HG03432 (cell line): ENCODE measurements around the gene KLHL3.

Experiments used
- ATAC-seq: cut with Tn5 transposase; IDR thresholded peaks from one replicate; pipeline ENCODE4 v1.9.1; 2021; ENCODE audit warnings: mild to moderate bottlenecking, moderate library complexity; ENCODE audit not compliant: unreplicated experiment

KLHL3 gene

GRCh38 chr5:137712139-137712667 is 23.7 kb downstream of the KLHL3 start:
- no peak for ATAC-seq

GRCh38 chr5:137710086-137710485 is 25.8 kb downstream of the KLHL3 start:
- no peak for ATAC-seq

- no peak for ATAC-seq
These were observed 26.9 kb downstream of the KLHL3 start for GRCh38 chr5:137708796-137709559.

- ATAC-seq, result no peak
These were observed 27.8 kb downstream of the KLHL3 start for GRCh38 chr5:137708062-137708461.

GRCh38 chr5:137706841-137707240 is 29.0 kb downstream of the KLHL3 start:
- ATAC-seq, result no peak

- no peak for ATAC-seq
These were observed 30.8 kb downstream of the KLHL3 start for GRCh38 chr5:137705106-137705505.

GRCh38 chr5:137703565-137703964 is 32.3 kb downstream of the KLHL3 start:
- ATAC-seq, result no peak

- ATAC-seq, result no peak
These were observed 35.6 kb downstream of the KLHL3 start for GRCh38 chr5:137700282-137700680.

- ATAC-seq, result no peak
These were observed 36.3 kb downstream of the KLHL3 start for GRCh38 chr5:137699336-137700281.

GRCh38 chr5:137696481-137696880 is 39.4 kb downstream of the KLHL3 start:
- ATAC-seq, result no peak

- ATAC-seq, result no peak
These were observed 40.0 kb downstream of the KLHL3 start for GRCh38 chr5:137695651-137696428.

- ATAC-seq, result no peak
These were observed 41.8 kb downstream of the KLHL3 start for GRCh38 chr5:137693951-137694721.

- no peak for ATAC-seq
These were observed 42.5 kb downstream of the KLHL3 start for GRCh38 chr5:137693307-137693950.

GRCh38 chr5:137689306-137689705 is 46.6 kb downstream of the KLHL3 start:
- no peak for ATAC-seq

- ATAC-seq, result no peak
These were observed 47.6 kb downstream of the KLHL3 start for GRCh38 chr5:137688210-137688840.

GRCh38 chr5:137684761-137685160 is 51.1 kb downstream of the KLHL3 start:
- ATAC-seq, result no peak

GRCh38 chr5:137681191-137681590 is 54.7 kb downstream of the KLHL3 start:
- ATAC-seq, result no peak

- ATAC-seq, result no peak
These were observed 56.0 kb downstream of the KLHL3 start for GRCh38 chr5:137679910-137680309.

- no peak for ATAC-seq
These were observed 56.7 kb downstream of the KLHL3 start for GRCh38 chr5:137679195-137679594.
